Right renal cortex interstitium (tissue), 3 donors: ENCODE measurements around the gene RUBCNL. TPM values are rescaled to one million over a fixed set of nuclear protein-coding genes. Genes with fewer than 3 reads are reported as not detected.
"Not testable (repeated sequence)": the region's sequence is repeated elsewhere in the genome, so short reads cannot be mapped to it uniquely, and the experiment has no call there.

Experiments used
- DNase-seq, 3 donors: peaks; one replicate each; pipeline ENCODE4 v3.0.0-alpha.2; 2013; ENCODE audit warnings: low read depth in 3 of 3, low spot score in 2 of 3
- polyA plus RNA-seq, 3 donors: library from polyadenylated mRNA; unstranded; fragments of 120-200 nt; gene quantifications; one replicate each; pipeline ENCODE4 v1.2.1, GENCODE V29; 2013; ENCODE audit not compliant: insufficient read length in 3 of 3

RUBCNL gene
- polyA plus RNA-seq, 3 donors = 1.9 to 2.5 (median 2.3) TPM

GRCh38 chr13:46374710-46375109 is 12.3 kb downstream of the RUBCNL start:
- no peak for DNase-seq

GRCh38 chr13:46373623-46374022 is 13.4 kb downstream of the RUBCNL start:
- DNase-seq = no peak

- not testable (repeated sequence) for DNase-seq
Measured at GRCh38 chr13:46372938-46373337, 14.1 kb downstream of the RUBCNL start.

GRCh38 chr13:46372071-46372470 is 15.0 kb downstream of the RUBCNL start:
- no peak for DNase-seq

GRCh38 chr13:46369506-46370277 is 17.4 kb downstream of the RUBCNL start:
- DNase-seq = no peak

- DNase-seq = no peak
Measured at GRCh38 chr13:46367617-46368327, 19.3 kb downstream of the RUBCNL start.

GRCh38 chr13:46361276-46361934 is 25.6 kb downstream of the RUBCNL start:
- DNase-seq = no peak

- DNase-seq = no peak
Measured at GRCh38 chr13:46360604-46361003, 26.4 kb downstream of the RUBCNL start.

GRCh38 chr13:46359714-46360113 is 27.3 kb downstream of the RUBCNL start:
- no peak for DNase-seq

- DNase-seq = no peak
Measured at GRCh38 chr13:46355901-46356590, 31.0 kb downstream of the RUBCNL start.

GRCh38 chr13:46355088-46355468 is 32.0 kb downstream of the RUBCNL start:
- no peak for DNase-seq

GRCh38 chr13:46354156-46355087 is 32.6 kb downstream of the RUBCNL start:
- DNase-seq = no peak

GRCh38 chr13:46352805-46353204 is 34.2 kb downstream of the RUBCNL start:
- no peak for DNase-seq

- DNase-seq = no peak
Measured at GRCh38 chr13:46350003-46350402, 37.0 kb downstream of the RUBCNL start.

- no peak for DNase-seq
Measured at GRCh38 chr13:46348961-46349360, 38.1 kb downstream of the RUBCNL start.

GRCh38 chr13:46347277-46347676 is 39.8 kb downstream of the RUBCNL start:
- no peak for DNase-seq

GRCh38 chr13:46345866-46346265 is 41.2 kb downstream of the RUBCNL start:
- no peak for DNase-seq

GRCh38 chr13:46345398-46345797 is 41.7 kb downstream of the RUBCNL start:
- no peak for DNase-seq

- no peak for DNase-seq
Measured at GRCh38 chr13:46343279-46343994, 43.6 kb downstream of the RUBCNL start.
